Keratinocyte (primary cell): ENCODE measurements around the gene SYNDIG1.

Experiments used
- EZH2 ChIP-seq: IDR thresholded peaks from one replicate; pipeline ENCODE4 v1.6.1; 2012; ENCODE audit warnings: inconsistent platforms, mild to moderate bottlenecking, low read length, moderate library complexity
- TF ChIP-seq, protein P1 (sequence below), 3 experiments: IDR thresholded peaks in 1 of 3; conservative IDR thresholded peaks in 1 of 3; optimal IDR thresholded peaks in 1 of 3; 2 replicates in 2 of 3; 3 replicates in 1 of 3; pipeline versions ENCODE3 to v1.5.1; 2011; ENCODE audit warnings: low read length in 3 of 3, mild to moderate bottlenecking in 3 of 3, moderate library complexity in 2 of 3, control low read depth in 1 of 3, inconsistent platforms in 1 of 3; ENCODE audit not compliant: insufficient read depth in 2 of 3; ENCODE audit errors: extremely low read depth in 1 of 3

GRCh38 chr20:24590178-24590982 lies 121.0 kb downstream of the SYNDIG1 start:
- TF ChIP-seq EZH2: no peak
- TF ChIP-seq, protein P1, sequence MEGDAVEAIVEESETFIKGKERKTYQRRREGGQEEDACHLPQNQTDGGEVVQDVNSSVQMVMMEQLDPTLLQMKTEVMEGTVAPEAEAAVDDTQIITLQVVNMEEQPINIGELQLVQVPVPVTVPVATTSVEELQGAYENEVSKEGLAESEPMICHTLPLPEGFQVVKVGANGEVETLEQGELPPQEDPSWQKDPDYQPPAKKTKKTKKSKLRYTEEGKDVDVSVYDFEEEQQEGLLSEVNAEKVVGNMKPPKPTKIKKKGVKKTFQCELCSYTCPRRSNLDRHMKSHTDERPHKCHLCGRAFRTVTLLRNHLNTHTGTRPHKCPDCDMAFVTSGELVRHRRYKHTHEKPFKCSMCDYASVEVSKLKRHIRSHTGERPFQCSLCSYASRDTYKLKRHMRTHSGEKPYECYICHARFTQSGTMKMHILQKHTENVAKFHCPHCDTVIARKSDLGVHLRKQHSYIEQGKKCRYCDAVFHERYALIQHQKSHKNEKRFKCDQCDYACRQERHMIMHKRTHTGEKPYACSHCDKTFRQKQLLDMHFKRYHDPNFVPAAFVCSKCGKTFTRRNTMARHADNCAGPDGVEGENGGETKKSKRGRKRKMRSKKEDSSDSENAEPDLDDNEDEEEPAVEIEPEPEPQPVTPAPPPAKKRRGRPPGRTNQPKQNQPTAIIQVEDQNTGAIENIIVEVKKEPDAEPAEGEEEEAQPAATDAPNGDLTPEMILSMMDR (optimal IDR thresholded peaks at IDR 0.05 in 1 of 3, IDR thresholded peaks at IDR 0.05 in 1 of 3, conservative IDR thresholded peaks at IDR 0.05 in 1 of 3; ENCODE audit: extremely low read depth in 1 of 3, insufficient read depth in 2 of 3, low read length in 3 of 3): no peak
